PC-9 (cell line): Measurements from ENCODE around the gene TSFM. TPM values are rescaled to one million over a fixed set of nuclear protein-coding genes. Genes with fewer than 3 reads are reported as not detected.

Experiments used
- BruUV-seq: library from RNA; stranded (reverse); fragments of 400-500 nt; replicated peaks from 2 replicates; lab custom pipeline; 2021; lab: Mats Ljungman, UMichigan
- CTCF ChIA-PET: fragments of 300-600 bp; sonication (Branson Sonifier 250); formaldehyde crosslinking; loops from one replicate; lab custom pipeline; 2022; ENCODE audit warnings: antibody characterized with exemption; lab: Charles Lee
- POLR2A ChIA-PET: fragments of 300-600 bp; sonication (Branson Sonifier 250); formaldehyde crosslinking; loops from one replicate; lab custom pipeline; 2022; ENCODE audit warnings: antibody characterized with exemption; ENCODE audit not compliant: unreplicated experiment; lab: Charles Lee
- DNase-seq, 2 experiments: peaks; one replicate each; pipeline versions ENCODE4 v3.0.0 to v3.0.0-alpha.2; 2015 to 2022; ENCODE audit warnings: mixed read lengths in 1 of 2
- H2AFZ ChIP-seq: fragments of 200-600 bp; sonication (generic); 2 replicates; pipeline ENCODE4 v1.8.1; 2017; ENCODE audit warnings: antibody characterized with exemption
- H3F3A ChIP-seq: fragments of 200-600 bp; sonication (generic); 2 replicates; pipeline ENCODE4 v1.8.1; 2017; ENCODE audit warnings: antibody characterized with exemption, mild to moderate bottlenecking, low read depth; ENCODE audit not compliant: insufficient read depth
- H3K27ac ChIP-seq: fragments of 200-600 bp; sonication (generic); 2 replicates; pipeline ENCODE4 v1.6.1; 2016; ENCODE audit warnings: mixed run types
- H3K27me3 ChIP-seq: fragments of 200-600 bp; sonication (generic); 2 replicates; pipeline ENCODE4 v1.6.1; 2016; ENCODE audit warnings: low read depth, mixed run types; ENCODE audit not compliant: insufficient read depth
- H3K36me3 ChIP-seq: fragments of 200-600 bp; sonication (generic); 2 replicates; pipeline ENCODE4 v1.6.1; 2016; ENCODE audit warnings: low read depth, mixed run types
- H3K4me1 ChIP-seq: fragments of 200-600 bp; sonication (generic); replicated peaks from 2 replicates; pipeline ENCODE4 v1.6.1; 2016; ENCODE audit warnings: mixed run types; ENCODE audit not compliant: insufficient read depth
- H3K4me2 ChIP-seq: fragments of 200-600 bp; sonication (generic); 2 replicates; pipeline ENCODE4 v1.6.1; 2017; ENCODE audit warnings: mixed run types
- H3K4me3 ChIP-seq: fragments of 200-600 bp; sonication (generic); 2 replicates; pipeline ENCODE4 v1.6.1; 2016; ENCODE audit warnings: mixed run types
- H3K79me2 ChIP-seq: fragments of 200-600 bp; sonication (generic); 2 replicates; pipeline ENCODE4 v1.6.1; 2017; ENCODE audit warnings: low read depth, mixed run types
- H3K9me2 ChIP-seq: fragments of 200-600 bp; sonication (generic); 2 replicates; pipeline ENCODE4 v1.8.1; 2017; ENCODE audit warnings: mild to moderate bottlenecking; ENCODE audit not compliant: insufficient read depth
- H3K9me3 ChIP-seq: fragments of 200-600 bp; sonication (generic); 2 replicates; pipeline ENCODE4 v1.8.1; 2016; ENCODE audit warnings: low read depth; ENCODE audit not compliant: insufficient read depth
- H4K20me1 ChIP-seq: fragments of 200-600 bp; sonication (generic); 2 replicates; pipeline ENCODE4 v1.8.1; 2017; ENCODE audit not compliant: insufficient read depth
- CTCF ChIP-seq: fragments of 200-600 bp; sonication (generic); conservative IDR thresholded peaks from 2 replicates; pipeline ENCODE4 v1.6.1; 2017; ENCODE audit warnings: mixed run types, antibody characterized with exemption, mild to moderate bottlenecking, moderate library complexity
- EZH2 ChIP-seq: fragments of 200-600 bp; sonication (generic); IDR thresholded peaks from 2 replicates; pipeline ENCODE4 v1.8.0; 2017; ENCODE audit warnings: antibody characterized with exemption, low read depth
- intact Hi-C: fragments of 100-400 bp; cut with micrococcal nuclease; formaldehyde crosslinking; loops from one replicate; pipeline ENCODE4 v1.10.0; 2022; ENCODE audit not compliant: unreplicated experiment
- total RNA-seq: library from RNA; stranded (reverse); gene quantifications from 2 replicates; pipeline ENCODE4 v1.2.3, GENCODE V29; 2021

TSFM gene
- total RNA-seq, 1 experiment from 2014 or later = 44.8 TPM

DNA sequence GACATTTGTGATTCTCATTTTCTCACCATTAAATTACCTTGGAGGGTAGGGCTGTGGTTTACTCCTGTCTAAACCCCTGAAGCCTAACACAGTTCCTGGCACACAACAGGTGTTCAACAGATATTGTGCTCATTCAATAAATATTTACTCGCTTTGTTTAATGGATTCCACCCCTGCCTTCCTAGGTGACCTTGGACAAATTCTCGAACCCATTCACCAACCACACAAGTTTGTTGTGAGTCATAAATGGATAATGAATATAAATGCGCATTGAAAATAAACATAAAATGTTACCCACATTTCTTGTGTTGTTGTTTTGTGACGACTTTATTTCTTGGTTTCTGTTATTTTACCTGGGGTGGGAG, 362 bp upstream of the TSFM start:
- Histone ChIP-seq H4K20me1 (no peaks in the 10 kb centered on the region), H3K36me3 (peaks cover 25% of the 10 kb centered on the region), H3K9me3 (no peaks in the 10 kb centered on the region), H3F3A (peaks cover 10% of the 10 kb centered on the region; the same call in 1 of the 2 replicates), H3K9me2 (no peaks in the 10 kb centered on the region), H3K27ac (no peak overlapping the region), H3K79me2 (peaks cover 14% of the 10 kb centered on the region), H3K4me1 (peaks cover 8% of the 10 kb centered on the region), H2AFZ (no peak overlapping the region), H3K4me2 (no peak overlapping the region), H3K4me3 (peak overlapping the region; percentile 96; the same call in 1 of the 2 replicates), H3K27me3 (no peaks in the 10 kb centered on the region)
- TF ChIP-seq EZH2 = no peak
- no peak for TF ChIP-seq CTCF
- DNase-seq = no peak
- BruUV-seq = no TSS peak
- intact Hi-C loops = loop anchor here (1.0 kb wide), 1 partner anchor 123 kb away; no protein-coding TSS in a partner anchor
- POLR2A ChIA-PET = no interaction called here
- CTCF ChIA-PET = interaction anchor here (0.7 kb wide), 1 partner anchor 17 kb away, joined by 3 read pairs; no protein-coding TSS in a partner anchor

- Histone ChIP-seq H3K9me2 (no peaks in the 10 kb centered on the region), H3K27me3 (no peaks in the 10 kb centered on the region), H3K4me3 (peak overlapping the region; percentile 96), H3K79me2 (peaks cover 14% of the 10 kb centered on the region), H3K36me3 (peaks cover 26% of the 10 kb centered on the region), H3K27ac (no peak overlapping the region), H3K9me3 (no peaks in the 10 kb centered on the region), H2AFZ (peak overlapping the region; percentile 90), H3F3A (peaks cover 10% of the 10 kb centered on the region; the same call in 1 of the 2 replicates), H4K20me1 (no peaks in the 10 kb centered on the region), H3K4me2 (peak overlapping the region; percentile 75), H3K4me1 (peaks cover 8% of the 10 kb centered on the region)
- no TSS peak for BruUV-seq
- DNase-seq = no peak
- POLR2A ChIA-PET = interaction anchor here (0.6 kb wide), 1 partner anchor 11 kb away, joined by 4 read pairs; the partner anchor contains the start of gene EEF1AKMT3
- CTCF ChIA-PET = interaction anchor here (0.6 kb wide), 1 partner anchor 1121 kb away, joined by 15 read pairs; no protein-coding TSS in a partner anchor
- intact Hi-C loops = no loop called here
- TF ChIP-seq CTCF (no peak), EZH2 (no peak)
Measured at GRCh38 chr12:57783466-57783801, 847 bp downstream of the TSFM start.

GRCh38 chr12:57783861-57784260, 1.3 kb downstream of the TSFM start:
- no peaks in the 10 kb centered on the region for H4K20me1 ChIP-seq
- no TSS peak for BruUV-seq
- peaks cover 14% of the 10 kb centered on the region for H3K79me2 ChIP-seq
- TF ChIP-seq EZH2 (no peak), CTCF (no peak)
- H3K4me1 ChIP-seq = peaks cover 8% of the 10 kb centered on the region
- H3K9me3 ChIP-seq = no peaks in the 10 kb centered on the region
- H3K4me3 ChIP-seq = no peak overlapping the region
- H3K27me3 ChIP-seq = no peaks in the 10 kb centered on the region
- POLR2A ChIA-PET = interaction anchor here (0.6 kb wide), 1 partner anchor 12 kb away, joined by 4 read pairs; the partner anchor contains the start of gene EEF1AKMT3
- CTCF ChIA-PET = interaction anchor here (0.6 kb wide), 1 partner anchor 1121 kb away, joined by 15 read pairs; no protein-coding TSS in a partner anchor
- H2AFZ ChIP-seq = no peak overlapping the region
- peak overlapping the region; percentile 75 for H3K4me2 ChIP-seq
- H3F3A ChIP-seq = peaks cover 10% of the 10 kb centered on the region; the same call in 1 of the 2 replicates
- H3K27ac ChIP-seq = no peak overlapping the region
- intact Hi-C loops = no loop called here
- DNase-seq = no peak
- peaks cover 26% of the 10 kb centered on the region for H3K36me3 ChIP-seq
- H3K9me2 ChIP-seq = no peaks in the 10 kb centered on the region
